HG02840 (cell line): ENCODE results near the gene RPS5.
"Not testable (repeated sequence)": the region's sequence is repeated elsewhere in the genome, so short reads cannot be mapped to it uniquely, and the experiment has no call there.

Experiments
- ATAC-seq: cut with Tn5 transposase; IDR thresholded peaks from one replicate; pipeline ENCODE4 v1.9.1; 2021; ENCODE audit warnings: mild to moderate bottlenecking, moderate library complexity, moderate number of reproducible peaks; ENCODE audit not compliant: unreplicated experiment, low FRiP score

Gene RPS5

GRCh38 chr19:58386576-58387337, at the start of gene RPS5:
Gene RPS5 (plus strand): TSS chr19:58387269. CDS start chr19:58388138, 869 bp downstream.
- peak; percentile 86 for ATAC-seq

GRCh38 chr19:58338336-58338735, 48.7 kb upstream of the RPS5 start:
- no peak for ATAC-seq

GRCh38 chr19:58338825-58339558, 48.1 kb upstream of the RPS5 start:
- no peak for ATAC-seq

- no peak for ATAC-seq
Measured at GRCh38 chr19:58345558-58345957, 41.5 kb upstream of the RPS5 start.

- peak; percentile 64 for ATAC-seq
Measured at GRCh38 chr19:58346961-58347929, 39.8 kb upstream of the RPS5 start.

- not testable (repeated sequence) for ATAC-seq
Measured at GRCh38 chr19:58348080-58348479, 39.0 kb upstream of the RPS5 start.

GRCh38 chr19:58349590-58349989, 37.5 kb upstream of the RPS5 start:
- ATAC-seq = no peak

GRCh38 chr19:58350001-58350861, 36.8 kb upstream of the RPS5 start:
- ATAC-seq = no peak

GRCh38 chr19:58350871-58351557, 36.1 kb upstream of the RPS5 start:
- ATAC-seq = no peak

GRCh38 chr19:58351558-58351878, 35.6 kb upstream of the RPS5 start:
- no peak for ATAC-seq

GRCh38 chr19:58351990-58352755, 34.9 kb upstream of the RPS5 start:
- ATAC-seq = no peak

- ATAC-seq = no peak
Measured at GRCh38 chr19:58352760-58353671, 34.1 kb upstream of the RPS5 start, which contains the start of gene A1BG. Gene A1BG (minus strand): TSS chr19:58353492. CDS start chr19:58353437, 55 bp downstream.

- no peak for ATAC-seq
Measured at GRCh38 chr19:58353717-58354477, 33.2 kb upstream of the RPS5 start.

- ATAC-seq = no peak
Measured at GRCh38 chr19:58354478-58355030, 32.5 kb upstream of the RPS5 start.

- ATAC-seq = no peak
Measured at GRCh38 chr19:58355215-58355796, 31.8 kb upstream of the RPS5 start.
